ENCODE results near the gene ANKRD10.

The ANKRD10 gene

DNA sequence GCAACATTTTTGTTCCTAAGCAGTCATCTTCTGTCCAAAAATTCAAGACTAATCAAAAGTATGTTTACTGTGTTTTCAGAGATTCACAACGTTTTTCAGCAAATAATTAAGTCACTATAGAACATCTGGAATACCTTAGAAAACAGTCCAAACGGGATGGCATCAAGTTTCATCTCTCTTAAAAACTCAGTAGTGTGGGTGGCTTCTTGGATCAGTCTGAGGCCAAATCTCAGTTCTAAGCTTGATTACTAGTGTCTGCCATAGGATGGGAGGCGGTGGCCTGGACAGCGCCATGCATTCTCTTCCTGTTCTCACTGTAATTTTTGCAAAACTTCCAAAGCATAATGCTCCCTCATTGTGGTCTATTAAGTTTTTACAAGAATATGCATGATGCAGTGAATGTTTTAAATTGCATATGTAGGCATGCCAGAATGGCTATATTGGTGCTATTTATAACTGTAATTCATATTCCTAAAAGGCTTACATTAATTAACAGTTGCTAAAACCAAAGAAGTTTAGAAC, 37.1 kb downstream of the ANKRD10 start:
- no peak for DNase-seq
- no peaks in the 10 kb centered on the region for H3K36me3 ChIP-seq (ENCODE audit: control insufficient read depth, insufficient read depth, low read length)
- peaks cover 2% of the 10 kb centered on the region for H3K27me3 ChIP-seq (replicated peaks; ENCODE audit: control insufficient read depth, insufficient read depth, low read length, poor library complexity, severe bottlenecking)
- H3K4me1 ChIP-seq (ENCODE audit: control insufficient read depth, insufficient read depth, low read length, poor library complexity, severe bottlenecking): peaks cover 10% of the 10 kb centered on the region
- H3K27ac ChIP-seq (ENCODE audit: insufficient read depth, low read length, poor library complexity, severe bottlenecking): no peak overlapping the region
- H3K9me3 ChIP-seq (ENCODE audit: control insufficient read depth, low read length): no peaks in the 10 kb centered on the region
- no peak overlapping the region for H3K4me3 ChIP-seq (ENCODE audit: insufficient read depth, low read depth, low read length, poor library complexity, severe bottlenecking)

DNA sequence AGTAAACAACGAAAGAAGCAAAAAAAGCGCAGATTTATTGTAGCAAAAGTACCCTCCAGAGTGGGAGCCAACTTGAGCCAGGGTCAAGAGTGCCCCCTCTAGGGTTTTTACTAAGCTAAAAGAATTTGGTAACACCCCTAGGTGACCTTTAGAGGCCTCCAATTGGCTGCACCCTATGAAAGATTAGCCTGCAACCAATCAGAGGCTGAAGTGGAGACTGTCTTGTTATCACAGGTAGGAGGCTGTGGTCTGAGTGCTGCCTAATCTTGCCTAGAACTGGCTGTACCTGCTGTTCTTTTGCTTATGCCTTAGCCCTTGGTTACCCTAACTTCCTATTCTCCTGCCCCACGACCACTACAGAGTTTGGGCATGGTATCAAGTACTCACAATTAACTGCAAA, 38.3 kb downstream of the ANKRD10 start:
- Histone ChIP-seq H3K4me3 (ENCODE audit: insufficient read depth, low read depth, low read length, poor library complexity, severe bottlenecking) (no peak overlapping the region), H3K27ac (ENCODE audit: insufficient read depth, low read length, poor library complexity, severe bottlenecking) (no peak overlapping the region), H3K9me3 (ENCODE audit: control insufficient read depth, low read length) (no peaks in the 10 kb centered on the region), H3K4me1 (ENCODE audit: control insufficient read depth, insufficient read depth, low read length, poor library complexity, severe bottlenecking) (peaks cover 10% of the 10 kb centered on the region), H3K36me3 (ENCODE audit: control insufficient read depth, insufficient read depth, low read length) (no peaks in the 10 kb centered on the region), H3K27me3 (replicated peaks; ENCODE audit: control insufficient read depth, insufficient read depth, low read length, poor library complexity, severe bottlenecking) (peaks cover 2% of the 10 kb centered on the region)
- no peak for DNase-seq

DNA sequence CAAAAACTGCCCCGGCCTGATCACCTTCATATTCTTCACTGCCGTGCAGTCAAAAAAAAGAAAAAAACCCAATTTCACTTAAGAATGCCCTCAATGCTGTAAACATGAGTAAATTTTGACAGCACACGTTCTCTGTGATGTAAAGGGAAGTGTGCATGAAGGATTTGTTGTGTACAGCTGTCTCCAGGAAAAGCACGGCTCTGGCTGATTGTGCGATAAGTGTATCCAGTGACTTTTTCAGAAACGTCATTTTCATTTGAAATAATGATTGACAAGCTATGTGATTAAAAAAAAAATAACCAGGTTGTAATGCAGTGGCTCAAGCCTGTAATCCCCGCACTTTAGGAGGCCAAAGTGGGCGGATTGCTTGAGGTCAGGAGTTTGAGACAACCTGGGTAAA, 39.6 kb downstream of the ANKRD10 start:
- DNase-seq: no peak
- Histone ChIP-seq H3K27me3 (replicated peaks; ENCODE audit: control insufficient read depth, insufficient read depth, low read length, poor library complexity, severe bottlenecking) (peaks cover 4% of the 10 kb centered on the region), H3K36me3 (ENCODE audit: control insufficient read depth, insufficient read depth, low read length) (no peaks in the 10 kb centered on the region), H3K4me3 (ENCODE audit: insufficient read depth, low read depth, low read length, poor library complexity, severe bottlenecking) (no peak overlapping the region), H3K27ac (ENCODE audit: insufficient read depth, low read length, poor library complexity, severe bottlenecking) (no peak overlapping the region), H3K9me3 (ENCODE audit: control insufficient read depth, low read length) (no peaks in the 10 kb centered on the region), H3K4me1 (ENCODE audit: control insufficient read depth, insufficient read depth, low read length, poor library complexity, severe bottlenecking) (peaks cover 10% of the 10 kb centered on the region)

DNA sequence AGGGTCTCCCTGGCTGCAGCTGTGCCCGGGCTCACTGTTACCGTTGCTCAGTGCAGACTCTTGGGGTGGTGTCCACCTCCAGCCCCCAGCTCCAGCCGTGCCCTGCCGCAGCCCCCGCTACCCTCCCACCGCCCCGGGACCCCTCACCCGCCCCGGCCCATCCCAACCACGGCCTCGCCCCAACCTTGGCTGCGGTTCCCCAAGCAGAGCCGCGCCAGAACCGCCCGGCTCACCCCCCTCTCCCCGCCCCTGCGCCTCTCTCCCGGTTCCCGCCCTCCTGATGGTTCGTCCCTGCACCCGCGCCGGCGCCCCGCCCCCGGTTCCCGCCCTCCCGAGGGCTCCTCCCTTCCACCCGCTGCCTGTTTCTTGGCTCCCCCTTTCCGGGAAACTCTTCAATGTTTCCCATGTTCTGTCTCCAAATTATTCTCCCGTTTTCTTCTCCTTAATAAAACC, 40.3 kb downstream of the ANKRD10 start:
- DNase-seq: peak in 2 of 3 donors; percentile 4 to 10
- Histone ChIP-seq H3K27ac (ENCODE audit: insufficient read depth, low read length, poor library complexity, severe bottlenecking) (no peak overlapping the region), H3K4me3 (ENCODE audit: insufficient read depth, low read depth, low read length, poor library complexity, severe bottlenecking) (peak overlapping the region; percentile 18), H3K27me3 (replicated peaks; ENCODE audit: control insufficient read depth, insufficient read depth, low read length, poor library complexity, severe bottlenecking) (peaks cover 9% of the 10 kb centered on the region), H3K9me3 (ENCODE audit: control insufficient read depth, low read length) (no peaks in the 10 kb centered on the region), H3K4me1 (ENCODE audit: control insufficient read depth, insufficient read depth, low read length, poor library complexity, severe bottlenecking) (peaks cover 10% of the 10 kb centered on the region), H3K36me3 (ENCODE audit: control insufficient read depth, insufficient read depth, low read length) (no peaks in the 10 kb centered on the region)

DNA sequence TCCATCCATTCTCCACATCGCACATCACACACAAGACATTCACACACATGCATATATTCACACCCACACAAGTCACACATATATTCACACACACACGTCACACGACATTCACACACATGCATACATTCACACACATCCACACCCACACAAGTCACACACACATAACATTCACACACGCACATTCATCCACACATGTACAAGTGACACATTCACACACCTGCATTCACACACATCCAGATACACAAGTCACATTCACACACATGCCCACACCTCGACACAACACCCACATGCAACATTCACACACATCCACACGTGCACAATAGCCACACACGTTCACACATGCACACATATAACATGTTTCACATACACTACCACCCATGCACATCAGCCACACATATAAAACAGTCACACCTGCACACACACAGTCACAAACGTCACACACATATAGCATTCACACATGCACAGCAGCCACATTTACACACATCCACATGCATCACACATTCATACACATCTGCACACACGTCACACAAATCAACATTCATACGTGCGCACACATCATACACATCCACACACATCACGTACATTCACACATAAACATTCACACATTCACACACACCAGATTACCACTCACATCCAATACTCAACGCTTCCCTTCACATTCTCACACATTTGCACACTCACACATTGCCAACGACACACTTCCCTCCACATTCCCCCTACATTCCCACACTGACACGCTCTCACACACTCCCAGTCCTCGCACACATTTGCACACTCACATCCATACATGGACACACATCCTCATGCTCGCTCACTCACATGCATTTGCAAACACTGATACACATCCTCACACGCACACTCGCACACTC, 41.0 kb downstream of the ANKRD10 start:
- H3K27me3 ChIP-seq (replicated peaks; ENCODE audit: control insufficient read depth, insufficient read depth, low read length, poor library complexity, severe bottlenecking): peaks cover 15% of the 10 kb centered on the region
- no peak for DNase-seq
- peak overlapping the region; percentile 18 for H3K4me3 ChIP-seq (ENCODE audit: insufficient read depth, low read depth, low read length, poor library complexity, severe bottlenecking)
- H3K36me3 ChIP-seq (ENCODE audit: control insufficient read depth, insufficient read depth, low read length): no peaks in the 10 kb centered on the region
- H3K9me3 ChIP-seq (ENCODE audit: control insufficient read depth, low read length): no peaks in the 10 kb centered on the region
- H3K27ac ChIP-seq (ENCODE audit: insufficient read depth, low read length, poor library complexity, severe bottlenecking): no peak overlapping the region
- peaks cover 10% of the 10 kb centered on the region for H3K4me1 ChIP-seq (ENCODE audit: control insufficient read depth, insufficient read depth, low read length, poor library complexity, severe bottlenecking)

DNA sequence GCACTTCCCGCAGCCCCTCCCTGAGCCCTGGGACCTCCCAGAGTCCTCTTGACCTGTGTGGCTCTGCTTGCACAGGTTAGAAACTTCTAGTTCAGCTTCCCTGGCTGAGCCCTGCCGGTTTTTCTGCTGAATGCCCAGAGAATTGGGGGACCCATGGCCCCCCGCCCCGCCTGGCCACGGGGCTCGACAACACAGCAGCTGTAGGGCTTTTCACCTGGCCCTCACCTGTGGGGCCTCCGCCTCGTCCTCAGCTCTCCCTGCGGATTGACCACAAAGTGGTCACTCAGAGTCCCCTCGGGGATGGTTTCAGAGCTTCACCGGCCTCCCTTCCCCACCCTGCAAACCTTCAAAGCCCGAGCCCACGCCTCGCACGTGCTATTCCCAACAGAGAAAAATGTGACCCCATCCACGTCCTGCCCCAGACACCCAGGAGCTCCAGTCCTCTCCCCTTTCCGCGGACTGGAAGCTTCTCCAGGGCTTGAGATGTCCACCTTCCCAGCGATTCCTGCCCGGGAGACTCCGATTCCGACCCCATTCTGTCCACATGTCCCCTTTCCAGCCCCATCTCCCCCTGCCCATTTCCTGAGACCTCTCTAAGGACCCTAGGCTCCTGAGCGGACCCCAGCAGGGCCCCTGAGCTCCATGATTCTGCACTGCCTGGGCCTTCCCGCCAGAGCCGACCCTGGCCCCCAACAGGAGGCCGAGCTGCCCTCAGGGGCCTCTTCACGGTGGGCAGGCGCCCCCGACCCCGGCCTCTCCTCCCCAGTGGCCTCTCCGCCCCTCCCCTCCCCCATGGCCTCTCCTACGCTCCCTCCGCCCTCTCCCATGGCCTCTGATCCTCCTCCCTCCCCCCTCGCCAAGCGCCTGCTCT, 41.9 kb downstream of the ANKRD10 start:
- peaks cover 10% of the 10 kb centered on the region for H3K4me1 ChIP-seq (ENCODE audit: control insufficient read depth, insufficient read depth, low read length, poor library complexity, severe bottlenecking)
- DNase-seq: no peak
- no peaks in the 10 kb centered on the region for H3K36me3 ChIP-seq (ENCODE audit: control insufficient read depth, insufficient read depth, low read length)
- H3K9me3 ChIP-seq (ENCODE audit: control insufficient read depth, low read length): no peaks in the 10 kb centered on the region
- peaks cover 18% of the 10 kb centered on the region for H3K27me3 ChIP-seq (replicated peaks; ENCODE audit: control insufficient read depth, insufficient read depth, low read length, poor library complexity, severe bottlenecking)
- H3K27ac ChIP-seq (ENCODE audit: insufficient read depth, low read length, poor library complexity, severe bottlenecking): no peak overlapping the region
- H3K4me3 ChIP-seq (ENCODE audit: insufficient read depth, low read depth, low read length, poor library complexity, severe bottlenecking): no peak overlapping the region

DNA sequence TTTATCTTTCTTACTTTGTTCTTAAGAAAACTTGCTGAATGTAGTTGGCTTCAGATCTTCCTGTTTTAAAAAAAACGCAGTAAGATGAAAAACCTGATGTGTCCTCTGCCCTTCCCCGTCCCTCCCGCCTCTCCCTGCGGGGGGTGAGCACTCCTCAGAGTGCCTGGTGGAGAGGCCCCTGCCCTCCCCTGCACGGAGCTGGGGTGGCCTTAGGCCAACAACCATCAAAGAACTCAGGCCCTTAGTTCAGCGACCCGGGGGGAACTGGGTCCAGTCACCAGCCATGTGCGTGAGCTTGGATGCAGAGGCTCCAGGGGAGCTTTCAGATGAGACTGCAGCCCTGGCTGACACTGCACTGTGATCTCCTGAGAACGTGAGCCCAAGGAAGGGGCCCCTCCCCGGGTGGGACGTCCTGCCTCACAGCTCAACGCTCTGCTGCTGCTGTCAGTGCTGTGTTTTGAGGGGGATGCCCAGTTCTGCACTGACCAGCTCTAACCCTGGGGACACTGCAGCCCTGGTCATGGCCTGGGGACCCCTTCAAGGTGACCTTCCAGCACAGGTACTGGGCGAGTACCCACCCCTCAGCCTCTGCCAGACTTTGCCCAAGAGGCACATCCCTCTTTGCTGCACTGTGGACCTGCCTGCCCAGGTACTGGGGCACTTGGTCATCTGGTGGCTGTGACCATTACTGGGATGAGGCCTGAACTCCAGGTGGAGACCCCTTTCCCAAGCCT, 42.7 kb downstream of the ANKRD10 start:
- no peak for DNase-seq
- no peak overlapping the region for H3K27ac ChIP-seq (ENCODE audit: insufficient read depth, low read length, poor library complexity, severe bottlenecking)

DNA sequence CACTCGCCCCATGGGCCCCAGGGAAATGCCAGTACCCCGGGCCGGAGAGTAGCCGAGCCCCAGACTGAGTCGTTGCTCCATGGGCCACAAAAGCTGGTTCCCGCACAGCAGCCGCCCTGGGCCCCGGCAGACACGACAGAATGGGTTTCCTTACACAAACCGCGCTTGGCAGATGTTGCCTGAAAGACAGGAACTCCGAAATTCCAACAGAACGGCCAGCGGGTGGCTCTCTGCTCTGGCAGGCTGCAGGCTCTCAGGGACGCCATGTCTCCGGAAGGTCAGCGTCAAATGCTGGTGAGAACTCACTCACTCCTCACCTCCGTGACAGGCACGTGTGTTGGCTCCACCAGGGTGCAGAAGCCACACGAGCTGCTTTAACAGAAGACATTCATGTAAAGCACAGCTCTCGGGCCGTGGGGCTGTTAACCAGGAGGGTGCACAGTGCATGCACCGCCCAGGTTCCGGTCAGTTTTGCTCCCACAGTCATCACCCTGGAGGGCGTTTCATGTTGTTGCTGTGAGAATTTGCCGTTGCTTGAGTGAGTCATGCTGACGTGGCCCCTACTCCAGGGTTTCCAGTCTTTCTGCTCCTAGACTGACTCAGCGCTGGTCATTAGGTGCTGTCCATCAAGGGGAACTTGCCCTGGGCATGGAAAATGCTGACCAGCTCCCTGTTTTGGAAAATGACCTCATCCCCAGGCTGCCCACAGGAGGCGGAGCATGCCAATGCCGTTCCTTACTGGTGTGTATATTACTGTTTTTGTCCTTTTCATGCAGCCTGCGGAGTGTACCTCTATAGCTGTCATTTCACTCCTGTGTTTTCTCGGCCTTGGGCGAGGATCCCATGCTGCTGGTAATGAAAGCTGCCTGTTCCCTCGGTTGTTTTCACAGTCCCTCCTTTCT, 44.8 kb downstream of the ANKRD10 start:
- Histone ChIP-seq H3K4me1 (ENCODE audit: control insufficient read depth, insufficient read depth, low read length, poor library complexity, severe bottlenecking) (peaks cover 10% of the 10 kb centered on the region), H3K27ac (ENCODE audit: insufficient read depth, low read length, poor library complexity, severe bottlenecking) (no peak overlapping the region), H3K4me3 (ENCODE audit: insufficient read depth, low read depth, low read length, poor library complexity, severe bottlenecking) (no peak overlapping the region), H3K27me3 (replicated peaks; ENCODE audit: control insufficient read depth, insufficient read depth, low read length, poor library complexity, severe bottlenecking) (peaks cover 18% of the 10 kb centered on the region), H3K9me3 (ENCODE audit: control insufficient read depth, low read length) (no peaks in the 10 kb centered on the region), H3K36me3 (ENCODE audit: control insufficient read depth, insufficient read depth, low read length) (no peaks in the 10 kb centered on the region)
- no peak for DNase-seq

More for the DNA sequence above, 42.7 kb downstream of the ANKRD10 start:
- H3K27me3 ChIP-seq (replicated peaks; ENCODE audit: control insufficient read depth, insufficient read depth, low read length, poor library complexity, severe bottlenecking): peaks cover 18% of the 10 kb centered on the region
- no peaks in the 10 kb centered on the region for H3K9me3 ChIP-seq (ENCODE audit: control insufficient read depth, low read length)
- H3K4me1 ChIP-seq (ENCODE audit: control insufficient read depth, insufficient read depth, low read length, poor library complexity, severe bottlenecking): peaks cover 10% of the 10 kb centered on the region
- H3K4me3 ChIP-seq (ENCODE audit: insufficient read depth, low read depth, low read length, poor library complexity, severe bottlenecking): no peak overlapping the region
- H3K36me3 ChIP-seq (ENCODE audit: control insufficient read depth, insufficient read depth, low read length): no peaks in the 10 kb centered on the region
